Parathyroid adenoma (tissue), 2 donors: ENCODE results near the gene GSTM5.
"Not testable (repeated sequence)": the region's sequence is repeated elsewhere in the genome, so short reads cannot be mapped to it uniquely, and the experiment has no call there.

Source experiments
- H2AFZ ChIP-seq: fragments of 300-600 bp; sonication (generic); one replicate; pipeline ENCODE4 v1.7.0; 2017; ENCODE audit warnings: antibody characterized with exemption, mild to moderate bottlenecking
- H3K27ac ChIP-seq: fragments of 300-600 bp; sonication (generic); one replicate; pipeline ENCODE4 v1.7.0; 2017
- H3K27me3 ChIP-seq: fragments of 300-600 bp; sonication (generic); one replicate; pipeline ENCODE4 v1.7.0; 2017; ENCODE audit warnings: low read length; ENCODE audit not compliant: control insufficient read depth, insufficient read depth
- H3K36me3 ChIP-seq: fragments of 300-600 bp; sonication (generic); one replicate; pipeline ENCODE4 v1.7.0; 2017; ENCODE audit warnings: low read length; ENCODE audit not compliant: control insufficient read depth, insufficient read depth
- H3K4me1 ChIP-seq: fragments of 300-600 bp; sonication (generic); one replicate; pipeline ENCODE4 v1.7.0; 2017; ENCODE audit warnings: control low read depth
- H3K4me2 ChIP-seq: fragments of 300-600 bp; sonication (generic); one replicate; pipeline ENCODE4 v1.7.0; 2017; ENCODE audit warnings: low read length
- H3K4me3 ChIP-seq: fragments of 300-600 bp; sonication (generic); one replicate; pipeline ENCODE4 v1.7.0; 2017; ENCODE audit warnings: low read depth, low read length
- H3K79me2 ChIP-seq: fragments of 300-600 bp; sonication (generic); one replicate; pipeline ENCODE4 v1.7.0; 2017; ENCODE audit warnings: control low read depth
- H3K9ac ChIP-seq: fragments of 300-600 bp; sonication (generic); one replicate; pipeline ENCODE4 v1.7.0; 2017; ENCODE audit warnings: mild to moderate bottlenecking
- H3K9me3 ChIP-seq: fragments of 300-600 bp; sonication (generic); one replicate; pipeline ENCODE4 v1.7.0; 2017; ENCODE audit warnings: low read length; ENCODE audit not compliant: control insufficient read depth
- CTCF ChIP-seq: fragments of 300-600 bp; sonication (generic); IDR thresholded peaks from one replicate; pipeline ENCODE4 v1.7.0; 2017; ENCODE audit warnings: antibody characterized with exemption, mild to moderate bottlenecking
- donor health status: primary hyperparathyroidism.

The GSTM5 gene

GRCh38 chr1:109750241-109750882 is 38.3 kb downstream of the GSTM5 start:
- no peak overlapping the region for H3K27ac ChIP-seq
- H3K4me1 ChIP-seq, result no peaks in the 10 kb centered on the region
- TF ChIP-seq CTCF, result no peak
- H3K4me3 ChIP-seq, result no peak overlapping the region
- no peak overlapping the region for H3K4me2 ChIP-seq
- H3K27me3 ChIP-seq, result no peaks in the 10 kb centered on the region
- H3K9ac ChIP-seq, result no peak overlapping the region
- H3K36me3 ChIP-seq, result no peaks in the 10 kb centered on the region
- no peaks in the 10 kb centered on the region for H3K79me2 ChIP-seq
- no peak overlapping the region for H2AFZ ChIP-seq
- no peaks in the 10 kb centered on the region for H3K9me3 ChIP-seq

- no peaks in the 10 kb centered on the region for H3K79me2 ChIP-seq
- no peak for TF ChIP-seq CTCF
- no peaks in the 10 kb centered on the region for H3K4me1 ChIP-seq
- H3K27ac ChIP-seq, result no peak overlapping the region
- H3K4me2 ChIP-seq, result no peak overlapping the region
- H3K27me3 ChIP-seq, result no peaks in the 10 kb centered on the region
- H3K4me3 ChIP-seq, result no peak overlapping the region
- H3K9ac ChIP-seq, result no peak overlapping the region
- no peaks in the 10 kb centered on the region for H3K9me3 ChIP-seq
- no peak overlapping the region for H2AFZ ChIP-seq
- no peaks in the 10 kb centered on the region for H3K36me3 ChIP-seq
Observed at GRCh38 chr1:109750920-109751319, 38.9 kb downstream of the GSTM5 start.

GRCh38 chr1:109751531-109752260 is 39.6 kb downstream of the GSTM5 start:
- Histone ChIP-seq H3K9ac (no peak overlapping the region), H2AFZ (no peak overlapping the region), H3K27ac (no peak overlapping the region), H3K27me3 (no peaks in the 10 kb centered on the region), H3K36me3 (no peaks in the 10 kb centered on the region), H3K9me3 (no peaks in the 10 kb centered on the region), H3K4me2 (no peak overlapping the region), H3K79me2 (no peaks in the 10 kb centered on the region), H3K4me1 (no peaks in the 10 kb centered on the region), H3K4me3 (no peak overlapping the region)
- no peak for TF ChIP-seq CTCF

GRCh38 chr1:109754738-109755137 is 42.7 kb downstream of the GSTM5 start:
- Histone ChIP-seq H3K9me3 (no peaks in the 10 kb centered on the region), H2AFZ (no peak overlapping the region)
- no peak for TF ChIP-seq CTCF

GRCh38 chr1:109756325-109756724 is 44.3 kb downstream of the GSTM5 start:
- not testable (repeated sequence) for H3K4me1 ChIP-seq, H3K4me3 ChIP-seq

More at GRCh38 chr1:109754738-109755137, 42.7 kb downstream of the GSTM5 start:
- H3K79me2 ChIP-seq, result no peaks in the 10 kb centered on the region
- no peak overlapping the region for H3K4me3 ChIP-seq
- no peak overlapping the region for H3K9ac ChIP-seq
- no peaks in the 10 kb centered on the region for H3K27me3 ChIP-seq
- H3K4me2 ChIP-seq, result no peak overlapping the region
- H3K36me3 ChIP-seq, result no peaks in the 10 kb centered on the region
- no peaks in the 10 kb centered on the region for H3K4me1 ChIP-seq
- H3K27ac ChIP-seq, result no peak overlapping the region

More at GRCh38 chr1:109756325-109756724, 44.3 kb downstream of the GSTM5 start:
- H3K36me3 ChIP-seq, H3K4me2 ChIP-seq, H3K27ac ChIP-seq, H3K79me2 ChIP-seq, H3K9ac ChIP-seq, H2AFZ ChIP-seq, H3K27me3 ChIP-seq, H3K9me3 ChIP-seq: not testable (repeated sequence)
